Measurements from ENCODE around the gene TNNT2. TPM values are rescaled to one million over a fixed set of nuclear protein-coding genes. Genes with fewer than 3 reads are reported as not detected.

Gene TNNT2
- total and polyA plus RNA-seq, 2 donors (not counting 3 experiments of a cell fraction or from before 2014, with no cell fraction given), result not detected

- dilution Hi-C loops (cut with MboI; ENCODE audit: extremely low pct_ligation_motif_present, low sequenced_read_pairs), result no loop called here
- no peaks in the 10 kb centered on the region for H4K20me1 ChIP-seq (replicated peaks; ENCODE audit: control insufficient read depth, extremely low read depth, insufficient read depth, low read length)
- TF ChIP-seq JUN (IDR thresholded peaks at IDR 0.05; ENCODE audit: borderline replicate concordance, insufficient read depth, insufficient read length, low read depth) (no peak), POLR2A (IDR thresholded peaks at IDR 0.05; ENCODE audit: low read depth, low read length) (no peak), EZH2 (IDR thresholded peaks at IDR 0.05; ENCODE audit: borderline replicate concordance, low read depth, low read length, severe bottlenecking) (no peak), POLR2AphosphoS5 (IDR thresholded peaks at IDR 0.05; ENCODE audit: insufficient read depth, low read depth, low read length) (no peak), MAX (IDR thresholded peaks at IDR 0.05; ENCODE audit: insufficient read depth, insufficient read length) (no peak), MYC (IDR thresholded peaks at IDR 0.05; ENCODE audit: low read depth, low read length) (no peak), CTCF (IDR thresholded peaks at IDR 0.05; ENCODE audit: extremely low read depth in 1 of 2, insufficient read depth in 1 of 2, low read depth in 1 of 2, low read length in 2 of 2) (no peak), FOS (IDR thresholded peaks at IDR 0.05; ENCODE audit: borderline replicate concordance, insufficient read depth, low read length) (no peak), GATA2 (IDR thresholded peaks at IDR 0.05; ENCODE audit: insufficient read depth, insufficient read length, low read depth, low read length) (no peak)
- H3K79me2 ChIP-seq (ENCODE audit: control insufficient read depth, insufficient read depth, low read length), result no peaks in the 10 kb centered on the region
- ChIA-PET POLR2A (no interaction called here), CTCF (interaction anchor here (6.8 kb wide), 1 partner anchor 104 kb away, joined by 109 read pairs; no protein-coding TSS in a partner anchor)
- H3K27ac ChIP-seq (ENCODE audit: insufficient read depth, low read depth, low read length), result no peak overlapping the region
- peaks cover 0 to 2% of the 10 kb centered on the region in 2 experiments for H3K27me3 ChIP-seq (ENCODE audit: control insufficient read depth in 2 of 2, insufficient read depth in 2 of 2, low read length in 2 of 2)
- no peaks in the 10 kb centered on the region for H3K9me3 ChIP-seq (replicated peaks; ENCODE audit: control insufficient read depth, insufficient read depth, low read length)
- intact Hi-C loops (cut with micrococcal nuclease), result no loop called here
- H3K9ac ChIP-seq (replicated peaks; ENCODE audit: extremely low read depth, insufficient read depth, low read length), result no peak overlapping the region
- no peak overlapping the region for H3K4me2 ChIP-seq (ENCODE audit: insufficient read depth, low read length)
- no peaks in the 10 kb centered on the region for H3K36me3 ChIP-seq (ENCODE audit: control insufficient read depth in 2 of 2, extremely low read depth in 1 of 2, insufficient read depth in 2 of 2, low read length in 2 of 2)
- no peak overlapping the region for H2AFZ ChIP-seq (ENCODE audit: low read depth, low read length)
- H3K9me1 ChIP-seq (replicated peaks; ENCODE audit: control insufficient read depth, extremely low read depth, insufficient read depth, low read length), result no peaks in the 10 kb centered on the region
- DNase-seq (ENCODE audit: low read depth, low spot score), result no peak
- no TSS peak for BruUV-seq (replicated peaks)
- peaks cover 6% of the 10 kb centered on the region for H3K4me1 ChIP-seq (ENCODE audit: control insufficient read depth, extremely low read depth, insufficient read depth, low read length)
- no peak for FAIRE-seq
- no peak overlapping the region for H3K4me3 ChIP-seq (replicated peaks in 1 of 3; ENCODE audit: insufficient read depth in 1 of 3, low read depth in 1 of 3, low read length in 3 of 3)
These were observed 20.3 kb downstream of the TNNT2 start for GRCh38 chr1:201357211-201357610.

All from endothelial cell of umbilical vein (primary cell).